Neuronal stem cell (in vitro differentiated cells): ENCODE results near the gene LRRC42.

Experiments used
- DNase-seq: peaks from one replicate; pipeline ENCODE4 v3.0.0-alpha.2; 2013; ENCODE audit warnings: low spot score
- H2AFZ ChIP-seq: one replicate; pipeline ENCODE4 v1.6.1; 2013; ENCODE audit warnings: mild to moderate bottlenecking, low read length, inconsistent platforms
- H2AK5ac ChIP-seq: 2 replicates; pipeline ENCODE4 v1.6.1; 2013; ENCODE audit warnings: low read depth, mild to moderate bottlenecking, inconsistent platforms, low read length, moderate library complexity, mixed read lengths
- H2BK120ac ChIP-seq: 2 replicates; pipeline ENCODE4 v1.6.1; 2013; ENCODE audit warnings: low read depth, mild to moderate bottlenecking, inconsistent platforms, low read length, moderate library complexity, mixed read lengths
- H2BK12ac ChIP-seq: one replicate; pipeline ENCODE4 v1.6.1; 2013; ENCODE audit warnings: low read length, inconsistent platforms
- H2BK15ac ChIP-seq: 2 replicates; pipeline ENCODE4 v1.6.1; 2013; ENCODE audit warnings: mild to moderate bottlenecking, low read length, inconsistent platforms, mixed read lengths
- H2BK5ac ChIP-seq: one replicate; pipeline ENCODE4 v1.6.1; 2013; ENCODE audit warnings: inconsistent platforms, mild to moderate bottlenecking, low read length, moderate library complexity
- H3K14ac ChIP-seq: one replicate; pipeline ENCODE4 v1.6.1; 2013; ENCODE audit warnings: low read length, inconsistent platforms
- H3K18ac ChIP-seq: 2 replicates; pipeline ENCODE4 v1.6.1; 2013; ENCODE audit warnings: low read length, inconsistent platforms
- H3K23ac ChIP-seq: 2 replicates; pipeline ENCODE4 v1.6.1; 2013; ENCODE audit warnings: low read depth, mild to moderate bottlenecking, mixed read lengths, low read length, inconsistent platforms; ENCODE audit not compliant: poor library complexity
- H3K27ac ChIP-seq: replicated peaks from 3 replicates; pipeline ENCODE4 v1.5.1; 2013; ENCODE audit warnings: low read length, inconsistent platforms
- H3K27me3 ChIP-seq, 3 experiments: 2 replicates each; pipeline ENCODE4 v1.6.1; 2013; ENCODE audit warnings: low read length in 3 of 3, mild to moderate bottlenecking in 2 of 3, inconsistent platforms in 1 of 3, low read depth in 1 of 3, mixed read lengths in 1 of 3, moderate library complexity in 1 of 3; ENCODE audit not compliant: control insufficient read depth in 3 of 3, insufficient read depth in 3 of 3
- H3K36me3 ChIP-seq, 2 donors: replicated peaks in 1 of 2; 2 replicates each; pipeline ENCODE4 v1.6.1; 2013; ENCODE audit warnings: low read length in 2 of 2; ENCODE audit not compliant: control insufficient read depth in 2 of 2, insufficient read depth in 2 of 2
- H3K4ac ChIP-seq: 2 replicates; pipeline ENCODE4 v1.6.1; 2013; ENCODE audit warnings: inconsistent platforms, mild to moderate bottlenecking, low read length, moderate library complexity
- H3K4me1 ChIP-seq, 2 donors: 1 replicate in 1 of 2; 2 replicates in 1 of 2; pipeline ENCODE4 v1.6.1; 2013; ENCODE audit warnings: low read length in 2 of 2, low read depth in 1 of 2; ENCODE audit not compliant: control insufficient read depth in 2 of 2, insufficient read depth in 1 of 2
- H3K4me2 ChIP-seq: one replicate; pipeline ENCODE4 v1.6.1; 2013; ENCODE audit warnings: mild to moderate bottlenecking, low read length, inconsistent platforms; ENCODE audit not compliant: insufficient read depth, poor library complexity, severe bottlenecking
- H3K4me3 ChIP-seq, 2 donors: 2 replicates each; pipeline ENCODE4 v1.5.1; 2013; ENCODE audit warnings: low read length in 2 of 2, mild to moderate bottlenecking in 2 of 2, inconsistent platforms in 1 of 2, moderate library complexity in 1 of 2
- H3K79me1 ChIP-seq: one replicate; pipeline ENCODE4 v1.6.1; 2013; ENCODE audit warnings: low read depth, mild to moderate bottlenecking, inconsistent platforms, low read length, moderate library complexity
- H3K9ac ChIP-seq: one replicate; pipeline ENCODE4 v1.6.1; 2013; ENCODE audit warnings: mild to moderate bottlenecking, low read depth, low read length, inconsistent platforms; ENCODE audit not compliant: poor library complexity
- H3K9me3 ChIP-seq, 2 donors: replicated peaks in 1 of 2; 2 replicates each; pipeline versions ENCODE3 to v1.6.1; 2013; ENCODE audit warnings: low read length in 2 of 2, mild to moderate bottlenecking in 2 of 2, inconsistent platforms in 1 of 2, low read depth in 1 of 2, mixed read lengths in 1 of 2, moderate library complexity in 1 of 2; ENCODE audit not compliant: control insufficient read depth in 2 of 2, insufficient read depth in 1 of 2
- H4K8ac ChIP-seq: one replicate; pipeline ENCODE4 v1.6.1; 2013; ENCODE audit warnings: low read depth, mild to moderate bottlenecking, inconsistent platforms, low read length, moderate library complexity
- H4K91ac ChIP-seq: one replicate; pipeline ENCODE4 v1.6.1; 2013; ENCODE audit warnings: low read length, low read depth, mild to moderate bottlenecking, inconsistent platforms; ENCODE audit not compliant: poor library complexity
- WGBS, 2 donors: extraction: QIAGEN DNeasy Blood & Tissue Kit; methylation state at CpG; one replicate each; pipeline ENCODE4 v1.1.7; 2013; ENCODE audit warnings: missing lambda C conversion rate in 2 of 2, mixed read lengths in 1 of 2; ENCODE audit not compliant: insufficient read length in 2 of 2, insufficient replicate concordance in 1 of 2; ENCODE audit errors: extremely low coverage in 2 of 2; 5-methylcytosine and 5-hydroxymethylcytosine counted together

Gene LRRC42

GRCh38 chr1:53899708-53900107 lies 46.4 kb upstream of the LRRC42 start:
- Histone ChIP-seq H2BK5ac (no peak overlapping the region), H2AK5ac (no peak overlapping the region), H2BK15ac (no peak overlapping the region), H3K27ac (no peak overlapping the region), H2BK12ac (no peak overlapping the region), H2BK120ac (no peak overlapping the region), H3K9ac (no peak overlapping the region), H3K9me3 (no peaks in the 10 kb centered on the region), H4K8ac (no peak overlapping the region), H3K4me1 (no peaks in the 10 kb centered on the region), H3K23ac (no peak overlapping the region), H2AFZ (no peak overlapping the region), H3K18ac (no peak overlapping the region), H3K4me3 (no peak overlapping the region), H3K36me3 (no peaks in the 10 kb centered on the region), H3K79me1 (no peaks in the 10 kb centered on the region), H3K4me2 (no peak overlapping the region), H3K4ac (no peak overlapping the region), H3K27me3 (no peaks in the 10 kb centered on the region), H3K14ac (no peak overlapping the region), H4K91ac (no peak overlapping the region)
- WGBS, 2 donors, result no CpG with 5 or more reads among the region's 3 CpGs
- DNase-seq, result no peak

- WGBS, 2 donors, result no CpG with 5 or more reads among the region's 7 CpGs
- no peak overlapping the region for H3K4me3 ChIP-seq
- H2BK12ac ChIP-seq, result no peak overlapping the region
- no peak overlapping the region for H3K23ac ChIP-seq
- H2BK5ac ChIP-seq, result no peak overlapping the region
- peaks cover 0 to 2% of the 10 kb centered on the region in 2 donors for H3K36me3 ChIP-seq
- H3K4me1 ChIP-seq, result no peaks in the 10 kb centered on the region
- H3K4me2 ChIP-seq, result no peak overlapping the region
- no peak overlapping the region for H4K8ac ChIP-seq
- no peak overlapping the region for H2BK15ac ChIP-seq
- H3K18ac ChIP-seq, result peak overlapping the region; percentile 41
- no peak for DNase-seq
- no peak overlapping the region for H2AFZ ChIP-seq
- no peaks in the 10 kb centered on the region for H3K27me3 ChIP-seq
- peak overlapping the region; percentile 16 for H4K91ac ChIP-seq
- no peak overlapping the region for H2BK120ac ChIP-seq
- H3K9me3 ChIP-seq, result no peaks in the 10 kb centered on the region
- no peak overlapping the region for H3K14ac ChIP-seq
- H3K9ac ChIP-seq, result no peak overlapping the region
- no peak overlapping the region for H3K27ac ChIP-seq
- no peak overlapping the region for H3K4ac ChIP-seq
- peak overlapping the region; percentile 38 for H2AK5ac ChIP-seq
- no peaks in the 10 kb centered on the region for H3K79me1 ChIP-seq
Observed at GRCh38 chr1:53902235-53903138, 43.7 kb upstream of the LRRC42 start.

GRCh38 chr1:53905509-53905908 lies 40.6 kb upstream of the LRRC42 start:
- H3K4me1 ChIP-seq, result no peaks in the 10 kb centered on the region
- H3K4me3 ChIP-seq, result no peak overlapping the region
- H3K9ac ChIP-seq, result no peak overlapping the region
- H2AFZ ChIP-seq, result no peak overlapping the region
- H3K79me1 ChIP-seq, result no peaks in the 10 kb centered on the region
- H3K9me3 ChIP-seq, result no peaks in the 10 kb centered on the region
- no peak overlapping the region for H3K4me2 ChIP-seq
- H2BK15ac ChIP-seq, result no peak overlapping the region
- H3K27me3 ChIP-seq, result no peaks in the 10 kb centered on the region
- H3K14ac ChIP-seq, result no peak overlapping the region
- no peak overlapping the region for H4K91ac ChIP-seq
- no peak overlapping the region for H2AK5ac ChIP-seq
- WGBS, 2 donors, result no CpG with 5 or more reads among the region's 8 CpGs
- no peak overlapping the region for H2BK12ac ChIP-seq
- no peak for DNase-seq
- no peak overlapping the region for H4K8ac ChIP-seq
- no peak overlapping the region for H3K18ac ChIP-seq
- H3K27ac ChIP-seq, result no peak overlapping the region
- H2BK120ac ChIP-seq, result no peak overlapping the region
- H3K23ac ChIP-seq, result no peak overlapping the region
- no peak overlapping the region for H3K4ac ChIP-seq
- H2BK5ac ChIP-seq, result no peak overlapping the region
- peaks cover 0 to 2% of the 10 kb centered on the region in 2 donors for H3K36me3 ChIP-seq

- Histone ChIP-seq H3K4ac (no peak overlapping the region), H3K4me3 (no peak overlapping the region), H3K79me1 (no peaks in the 10 kb centered on the region), H4K8ac (no peak overlapping the region), H2BK5ac (no peak overlapping the region), H3K36me3 (peaks cover 0 to 2% of the 10 kb centered on the region in 2 donors), H3K23ac (no peak overlapping the region), H3K9me3 (no peaks in the 10 kb centered on the region), H3K4me2 (no peak overlapping the region), H3K9ac (peak overlapping the region; percentile 14), H2BK120ac (no peak overlapping the region), H3K14ac (no peak overlapping the region), H3K27me3 (no peaks in the 10 kb centered on the region), H3K18ac (no peak overlapping the region), H2AK5ac (no peak overlapping the region), H3K4me1 (no peaks in the 10 kb centered on the region), H2BK12ac (no peak overlapping the region), H2AFZ (no peak overlapping the region), H4K91ac (no peak overlapping the region), H2BK15ac (no peak overlapping the region), H3K27ac (no peak overlapping the region)
- DNase-seq, result no peak
- no CpG with 5 or more reads among the region's 4 CpGs for WGBS, 2 donors
Observed at GRCh38 chr1:53906121-53906520, 40.0 kb upstream of the LRRC42 start.
